Astrocyte (in vitro differentiated cells and primary cell): ENCODE results near the gene ATXN3L. TPM values are rescaled to one million over a fixed set of nuclear protein-coding genes. Genes with fewer than 3 reads are reported as not detected.

ENCODE experiments used
- DNase-seq: peaks from one replicate; pipeline ENCODE4 v3.0.0-alpha.2; 2010; ENCODE audit warnings: low read depth
- FAIRE-seq: peaks from 2 replicates; lab custom pipeline; 2011; peaks lifted over from hg19 to GRCh38; lab: Jason Lieb, UNC
- H2AFZ ChIP-seq: 2 replicates; pipeline ENCODE4 v1.6.0; 2012; ENCODE audit warnings: low read depth, low read length, inconsistent platforms
- H3K27ac ChIP-seq: 2 replicates; pipeline ENCODE4 v1.5.1; 2011; ENCODE audit warnings: low read depth, low read length, inconsistent platforms
- H3K27me3 ChIP-seq: 2 replicates; pipeline ENCODE4 v1.6.0; 2011; ENCODE audit warnings: low read length, inconsistent platforms; ENCODE audit not compliant: insufficient read depth
- H3K36me3 ChIP-seq: 2 replicates; pipeline ENCODE4 v1.5.1; 2011; ENCODE audit warnings: low read length, inconsistent platforms; ENCODE audit not compliant: insufficient read depth
- H3K4me1 ChIP-seq: 2 replicates; pipeline ENCODE4 v1.5.1; 2011; ENCODE audit warnings: low read length, inconsistent platforms; ENCODE audit not compliant: insufficient read depth
- H3K4me2 ChIP-seq: 2 replicates; pipeline ENCODE4 v1.6.0; 2012; ENCODE audit warnings: low read length, inconsistent platforms
- H3K4me3 ChIP-seq: 2 replicates; pipeline ENCODE4 v1.5.1; 2011; ENCODE audit warnings: low read depth, mild to moderate bottlenecking, low read length, inconsistent platforms; ENCODE audit not compliant: insufficient read depth
- H3K79me2 ChIP-seq: 2 replicates; pipeline ENCODE4 v1.6.0; 2012; ENCODE audit warnings: mild to moderate bottlenecking, low read length, inconsistent platforms; ENCODE audit not compliant: insufficient read depth
- H3K9ac ChIP-seq: 2 replicates; pipeline ENCODE4 v1.6.0; 2012; ENCODE audit warnings: mild to moderate bottlenecking, low read length, inconsistent platforms
- H3K9me3 ChIP-seq: 2 replicates; pipeline ENCODE4 v1.5.1; 2012; ENCODE audit warnings: low read depth, mild to moderate bottlenecking, low read length, inconsistent platforms; ENCODE audit not compliant: insufficient read depth
- H4K20me1 ChIP-seq: 2 replicates; pipeline ENCODE4 v1.6.0; 2012; ENCODE audit warnings: low read length, inconsistent platforms; ENCODE audit not compliant: insufficient read depth
- H3K27ac Mint-ChIP-seq: one replicate; pipeline ENCODE4 v1.8.0; 2021; ENCODE audit warnings: mild to moderate bottlenecking, mixed read lengths; ENCODE audit not compliant: unreplicated experiment
- H3K27me3 Mint-ChIP-seq: one replicate; pipeline ENCODE4 v1.8.0; 2021; ENCODE audit warnings: low read depth, mixed read lengths; ENCODE audit not compliant: unreplicated experiment
- H3K36me3 Mint-ChIP-seq: one replicate; pipeline ENCODE4 v1.8.0; 2021; ENCODE audit warnings: low read depth, mixed read lengths; ENCODE audit not compliant: unreplicated experiment
- H3K4me1 Mint-ChIP-seq: one replicate; pipeline ENCODE4 v1.8.0; 2021; ENCODE audit warnings: low read depth, mixed read lengths; ENCODE audit not compliant: unreplicated experiment
- H3K4me3 Mint-ChIP-seq: one replicate; pipeline ENCODE4 v1.8.0; 2021; ENCODE audit warnings: mild to moderate bottlenecking, moderate library complexity, mixed read lengths; ENCODE audit not compliant: unreplicated experiment
- H3K9me3 Mint-ChIP-seq: one replicate; pipeline ENCODE4 v1.8.0; 2021; ENCODE audit warnings: mild to moderate bottlenecking, mixed read lengths; ENCODE audit not compliant: unreplicated experiment
- EZH2 ChIP-seq: IDR thresholded peaks from 2 replicates; pipeline ENCODE4 v1.6.1; 2012; ENCODE audit warnings: mild to moderate bottlenecking, low read length, inconsistent platforms; ENCODE audit not compliant: insufficient read depth
- total RNA-seq: library from RNA; stranded (reverse); gene quantifications from 2 replicates; pipeline ENCODE4 v1.2.1, GENCODE V29; 2021
- TF ChIP-seq, protein P1 (sequence below): IDR thresholded peaks from 2 replicates; pipeline ENCODE4 v1.5.1; 2011; ENCODE audit warnings: low read depth, mild to moderate bottlenecking, inconsistent platforms, low read length, moderate library complexity; ENCODE audit not compliant: insufficient read depth

Gene ATXN3L
- total RNA-seq, 1 donor from 2014 or later, result not detected

- no peaks in the 10 kb centered on the region for H3K79me2 ChIP-seq
- H3K4me2 ChIP-seq, result no peak overlapping the region
- no peaks in the 10 kb centered on the region for H3K27me3 ChIP-seq
- no peak overlapping the region for H3K27ac ChIP-seq
- Mint-ChIP-seq H3K27ac (no peak overlapping the region), H3K36me3 (no peaks in the 10 kb centered on the region), H3K4me3 (no peak overlapping the region), H3K27me3 (no peaks in the 10 kb centered on the region), H3K4me1 (peaks cover 33% of the 10 kb centered on the region), H3K9me3 (no peaks in the 10 kb centered on the region)
- FAIRE-seq (no peak), DNase-seq (no peak)
- H3K36me3 ChIP-seq, result no peaks in the 10 kb centered on the region
- H3K9me3 ChIP-seq, result peaks cover 2% of the 10 kb centered on the region
- TF ChIP-seq, protein P1, sequence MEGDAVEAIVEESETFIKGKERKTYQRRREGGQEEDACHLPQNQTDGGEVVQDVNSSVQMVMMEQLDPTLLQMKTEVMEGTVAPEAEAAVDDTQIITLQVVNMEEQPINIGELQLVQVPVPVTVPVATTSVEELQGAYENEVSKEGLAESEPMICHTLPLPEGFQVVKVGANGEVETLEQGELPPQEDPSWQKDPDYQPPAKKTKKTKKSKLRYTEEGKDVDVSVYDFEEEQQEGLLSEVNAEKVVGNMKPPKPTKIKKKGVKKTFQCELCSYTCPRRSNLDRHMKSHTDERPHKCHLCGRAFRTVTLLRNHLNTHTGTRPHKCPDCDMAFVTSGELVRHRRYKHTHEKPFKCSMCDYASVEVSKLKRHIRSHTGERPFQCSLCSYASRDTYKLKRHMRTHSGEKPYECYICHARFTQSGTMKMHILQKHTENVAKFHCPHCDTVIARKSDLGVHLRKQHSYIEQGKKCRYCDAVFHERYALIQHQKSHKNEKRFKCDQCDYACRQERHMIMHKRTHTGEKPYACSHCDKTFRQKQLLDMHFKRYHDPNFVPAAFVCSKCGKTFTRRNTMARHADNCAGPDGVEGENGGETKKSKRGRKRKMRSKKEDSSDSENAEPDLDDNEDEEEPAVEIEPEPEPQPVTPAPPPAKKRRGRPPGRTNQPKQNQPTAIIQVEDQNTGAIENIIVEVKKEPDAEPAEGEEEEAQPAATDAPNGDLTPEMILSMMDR, result no peak
- no peak for TF ChIP-seq EZH2
- H3K4me3 ChIP-seq, result no peak overlapping the region
- H4K20me1 ChIP-seq, result no peaks in the 10 kb centered on the region
- H3K9ac ChIP-seq, result no peak overlapping the region
- H2AFZ ChIP-seq, result no peak overlapping the region
- H3K4me1 ChIP-seq, result peaks cover 24% of the 10 kb centered on the region
Measured at GRCh38 chrX:13285693-13286092, 34.2 kb downstream of the ATXN3L start.

GRCh38 chrX:13285229-13285628 is 34.6 kb downstream of the ATXN3L start:
- no peak for FAIRE-seq
- H3K4me1 Mint-ChIP-seq, result peaks cover 33% of the 10 kb centered on the region
- H3K36me3 ChIP-seq, result no peaks in the 10 kb centered on the region
- H2AFZ ChIP-seq, result no peak overlapping the region
- H3K27ac ChIP-seq, result no peak overlapping the region
- H3K79me2 ChIP-seq, result no peaks in the 10 kb centered on the region
- H3K9me3 ChIP-seq, result peaks cover 2% of the 10 kb centered on the region
- H3K27ac Mint-ChIP-seq, result no peak overlapping the region
- H3K4me2 ChIP-seq, result no peak overlapping the region
- no peaks in the 10 kb centered on the region for H4K20me1 ChIP-seq
- H3K27me3 Mint-ChIP-seq, result no peaks in the 10 kb centered on the region
- H3K27me3 ChIP-seq, result no peaks in the 10 kb centered on the region
- peaks cover 24% of the 10 kb centered on the region for H3K4me1 ChIP-seq
- TF ChIP-seq, protein P1, result no peak
- no peak for TF ChIP-seq EZH2
- no peak overlapping the region for H3K4me3 ChIP-seq
- no peak overlapping the region for H3K4me3 Mint-ChIP-seq
- no peaks in the 10 kb centered on the region for H3K36me3 Mint-ChIP-seq
- H3K9me3 Mint-ChIP-seq, result no peaks in the 10 kb centered on the region
- H3K9ac ChIP-seq, result no peak overlapping the region
- DNase-seq, result no peak

DNA sequence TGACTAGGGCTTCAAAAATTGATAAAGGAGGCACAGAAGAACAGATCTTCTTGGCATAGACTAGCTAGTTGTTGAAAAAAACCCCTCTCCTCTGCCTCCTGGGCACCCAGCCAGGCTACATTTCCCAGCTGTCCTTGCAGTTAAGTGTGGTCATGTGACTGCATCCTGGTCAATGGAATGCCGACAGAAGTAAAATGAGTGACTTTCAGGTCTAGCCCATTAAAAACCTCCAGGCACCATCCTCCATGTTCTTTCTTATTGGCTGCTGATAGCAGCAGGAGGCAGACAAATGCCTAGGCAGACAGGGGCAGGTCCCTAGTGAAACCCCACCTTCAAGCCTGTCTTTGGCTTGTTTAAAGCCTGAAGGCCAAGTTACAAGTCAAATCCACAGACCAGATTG is 35.3 kb downstream of the ATXN3L start:
- Mint-ChIP-seq H3K4me3 (no peak overlapping the region), H3K9me3 (no peaks in the 10 kb centered on the region), H3K27ac (no peak overlapping the region), H3K27me3 (no peaks in the 10 kb centered on the region), H3K4me1 (peaks cover 33% of the 10 kb centered on the region), H3K36me3 (no peaks in the 10 kb centered on the region)
- FAIRE-seq (no peak), DNase-seq (peak; percentile 39)
- Histone ChIP-seq H3K36me3 (no peaks in the 10 kb centered on the region), H3K27me3 (no peaks in the 10 kb centered on the region), H3K4me2 (no peak overlapping the region), H3K4me1 (peaks cover 24% of the 10 kb centered on the region), H2AFZ (no peak overlapping the region), H3K9ac (peak overlapping the region; percentile 5), H3K4me3 (no peak overlapping the region), H3K79me2 (no peaks in the 10 kb centered on the region), H3K9me3 (peaks cover 2% of the 10 kb centered on the region), H4K20me1 (no peaks in the 10 kb centered on the region), H3K27ac (peak overlapping the region; percentile 89)
- TF ChIP-seq, protein P1, result no peak
- TF ChIP-seq EZH2, result no peak
